B cell (primary cell): ENCODE measurements around the gene TRAPPC2.

Experiments
- EZH2 ChIP-seq: IDR thresholded peaks from 2 replicates; pipeline ENCODE4 v1.6.1; 2012; ENCODE audit warnings: borderline replicate concordance, low read depth, mild to moderate bottlenecking, moderate library complexity, low read length; ENCODE audit not compliant: insufficient read depth, poor library complexity, severe bottlenecking
- TF ChIP-seq, protein P1 (sequence below): fragments of 200-600 bp; IDR thresholded peaks from one replicate; pipeline ENCODE4 v1.8.0; 2022; ENCODE audit warnings: antibody characterized with exemption, mild to moderate bottlenecking

DNA sequence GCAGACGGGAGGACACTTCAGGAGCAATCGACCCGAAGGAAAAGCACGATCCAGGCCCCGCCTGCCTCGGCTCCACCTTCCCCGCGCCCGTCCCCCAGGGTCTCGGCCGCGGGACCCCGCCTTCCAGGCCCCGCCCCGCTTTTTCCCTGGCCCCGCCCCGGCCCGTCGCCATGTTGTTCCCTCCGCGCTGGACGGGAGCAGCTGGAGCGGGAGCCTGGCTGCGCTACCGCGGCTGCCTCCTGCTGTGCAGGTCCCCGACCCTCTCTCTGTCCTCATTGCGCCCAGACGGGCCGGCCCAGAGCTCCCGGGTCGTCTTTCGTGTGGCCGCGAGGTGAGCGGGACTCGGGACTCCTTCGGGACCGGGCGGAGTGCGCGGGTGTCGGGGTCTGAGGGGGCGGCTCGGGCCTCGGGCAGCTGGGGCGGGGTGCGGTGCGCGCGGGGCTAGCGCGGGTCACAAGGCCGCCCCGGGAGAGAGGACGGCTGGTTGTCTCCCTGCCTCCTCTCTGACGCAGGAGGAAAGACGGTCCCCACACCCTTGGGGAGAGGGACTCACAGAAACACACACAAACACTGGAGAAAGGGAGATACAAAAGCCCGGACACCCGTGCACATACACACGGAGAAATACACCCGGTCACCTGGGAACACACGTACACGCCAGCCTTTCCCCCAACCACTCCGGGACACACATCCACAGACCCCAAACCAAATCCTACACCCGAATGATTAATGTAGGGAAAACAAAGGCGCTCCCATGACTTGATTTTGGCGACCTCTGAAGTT lies 45.3 kb downstream of the TRAPPC2 start, which contains the start of gene RAB9A:
- TF ChIP-seq, protein P1, sequence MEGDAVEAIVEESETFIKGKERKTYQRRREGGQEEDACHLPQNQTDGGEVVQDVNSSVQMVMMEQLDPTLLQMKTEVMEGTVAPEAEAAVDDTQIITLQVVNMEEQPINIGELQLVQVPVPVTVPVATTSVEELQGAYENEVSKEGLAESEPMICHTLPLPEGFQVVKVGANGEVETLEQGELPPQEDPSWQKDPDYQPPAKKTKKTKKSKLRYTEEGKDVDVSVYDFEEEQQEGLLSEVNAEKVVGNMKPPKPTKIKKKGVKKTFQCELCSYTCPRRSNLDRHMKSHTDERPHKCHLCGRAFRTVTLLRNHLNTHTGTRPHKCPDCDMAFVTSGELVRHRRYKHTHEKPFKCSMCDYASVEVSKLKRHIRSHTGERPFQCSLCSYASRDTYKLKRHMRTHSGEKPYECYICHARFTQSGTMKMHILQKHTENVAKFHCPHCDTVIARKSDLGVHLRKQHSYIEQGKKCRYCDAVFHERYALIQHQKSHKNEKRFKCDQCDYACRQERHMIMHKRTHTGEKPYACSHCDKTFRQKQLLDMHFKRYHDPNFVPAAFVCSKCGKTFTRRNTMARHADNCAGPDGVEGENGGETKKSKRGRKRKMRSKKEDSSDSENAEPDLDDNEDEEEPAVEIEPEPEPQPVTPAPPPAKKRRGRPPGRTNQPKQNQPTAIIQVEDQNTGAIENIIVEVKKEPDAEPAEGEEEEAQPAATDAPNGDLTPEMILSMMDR: no peak
- no peak for TF ChIP-seq EZH2
